HG03025 (cell line): ENCODE data around the gene HARBI1.
"Not testable (repeated sequence)": the region's sequence is repeated elsewhere in the genome, so short reads cannot be mapped to it uniquely, and the experiment has no call there.

ENCODE experiments used
- ATAC-seq: cut with Tn5 transposase; IDR thresholded peaks from one replicate; pipeline ENCODE4 v1.9.1; 2021; ENCODE audit warnings: mild to moderate bottlenecking, moderate library complexity; ENCODE audit not compliant: unreplicated experiment, low FRiP score

The HARBI1 gene

GRCh38 chr11:46599340-46600193, 17.5 kb downstream of the HARBI1 start:
- ATAC-seq: no peak

- no peak for ATAC-seq
Observed at GRCh38 chr11:46597609-46598219, 19.3 kb downstream of the HARBI1 start.

GRCh38 chr11:46597155-46597554, 19.9 kb downstream of the HARBI1 start:
- ATAC-seq: no peak

- no peak for ATAC-seq
Observed at GRCh38 chr11:46594785-46595184, 22.2 kb downstream of the HARBI1 start.

GRCh38 chr11:46594374-46594700, 22.7 kb downstream of the HARBI1 start:
- peak; percentile 7 for ATAC-seq

GRCh38 chr11:46593550-46594373, 23.3 kb downstream of the HARBI1 start, which contains the start of gene AMBRA1:
AMBRA1 (minus strand) TSS chr11:46594023; CDS start chr11:46548380, 45,643 bp downstream.
- peak; percentile 69 for ATAC-seq

GRCh38 chr11:46590740-46591605, 26.1 kb downstream of the HARBI1 start:
- no peak for ATAC-seq

GRCh38 chr11:46588915-46589314, 28.1 kb downstream of the HARBI1 start:
- ATAC-seq: no peak

- no peak for ATAC-seq
Observed at GRCh38 chr11:46588131-46588530, 28.9 kb downstream of the HARBI1 start.

GRCh38 chr11:46583513-46583912, 33.5 kb downstream of the HARBI1 start:
- ATAC-seq: not testable (repeated sequence)

GRCh38 chr11:46582588-46582987, 34.4 kb downstream of the HARBI1 start:
- ATAC-seq: no peak

- no peak for ATAC-seq
Observed at GRCh38 chr11:46577058-46577457, 40.0 kb downstream of the HARBI1 start.

GRCh38 chr11:46574656-46575055, 42.4 kb downstream of the HARBI1 start:
- ATAC-seq: no peak

- no peak for ATAC-seq
Observed at GRCh38 chr11:46570790-46571398, 46.1 kb downstream of the HARBI1 start.

- ATAC-seq: no peak
Observed at GRCh38 chr11:46565232-46565840, 51.7 kb downstream of the HARBI1 start.

GRCh38 chr11:46564459-46564858, 52.6 kb downstream of the HARBI1 start:
- ATAC-seq: no peak

- no peak for ATAC-seq
Observed at GRCh38 chr11:46562527-46562926, 54.5 kb downstream of the HARBI1 start.

GRCh38 chr11:46560300-46560991, 56.6 kb downstream of the HARBI1 start:
- no peak for ATAC-seq

GRCh38 chr11:46559815-46560214, 57.2 kb downstream of the HARBI1 start:
- ATAC-seq: no peak
